HepG2 (cell line): Measurements from ENCODE around the gene MDP1. TPM values are rescaled to one million over a fixed set of nuclear protein-coding genes. Genes with fewer than 3 reads are reported as not detected.

ENCODE experiments used
- CBX1 ChIP-seq: IDR thresholded peaks from one replicate; pipeline ENCODE4 v1.6.1; 2016; ENCODE audit warnings: antibody characterized with exemption, low read depth
- CHD4 ChIP-seq: fragments of 200-600 bp; sonication (generic); IDR thresholded peaks from 2 replicates; pipeline ENCODE4 v1.7.0; 2017; ENCODE audit warnings: mild to moderate bottlenecking, low read length, borderline replicate concordance
- FOSL1 ChIP-seq: sonication (generic); formaldehyde crosslinking; IDR thresholded peaks from 2 replicates; pipeline ENCODE4 v1.9.0; 2021; ENCODE audit warnings: missing genetic modification reagents, borderline replicate concordance
- PAWR ChIP-seq: sonication (generic); formaldehyde crosslinking; IDR thresholded peaks from 2 replicates; pipeline ENCODE4 v1.4.0; 2020; ENCODE audit warnings: missing genetic modification reagents, mild to moderate bottlenecking, borderline replicate concordance
- SATB2 ChIP-seq: sonication (generic); formaldehyde crosslinking; IDR thresholded peaks from 2 replicates; pipeline ENCODE4 v1.5.0; 2020; ENCODE audit warnings: missing genetic modification reagents
- TEAD2 ChIP-seq: sonication (generic); formaldehyde crosslinking; IDR thresholded peaks from 2 replicates; pipeline ENCODE4 v1.9.0; 2021; ENCODE audit warnings: missing genetic modification reagents
- XBP1 ChIP-seq: sonication (generic); formaldehyde crosslinking; IDR thresholded peaks from 2 replicates; pipeline ENCODE4 v1.5.0; 2020; ENCODE audit warnings: missing genetic modification reagents
- ZNF451 ChIP-seq: sonication (generic); formaldehyde crosslinking; IDR thresholded peaks from 2 replicates; pipeline ENCODE4 v1.5.0; 2020; ENCODE audit warnings: mild to moderate bottlenecking, missing genetic modification reagents
- ZNF772 ChIP-seq: sonication (generic); formaldehyde crosslinking; IDR thresholded peaks from 2 replicates; pipeline ENCODE4 v1.5.0; 2020; ENCODE audit warnings: mild to moderate bottlenecking, missing genetic modification reagents
- ZSCAN25 ChIP-seq: sonication (generic); formaldehyde crosslinking; IDR thresholded peaks from 2 replicates; pipeline ENCODE4 v1.8.0; 2022; ENCODE audit warnings: mild to moderate bottlenecking, missing genetic modification reagents
- polyA plus RNA-seq, 8 experiments: library from polyadenylated mRNA; depleted of rRNA in 3 of 8; stranded (reverse) in 7 of 8; unstranded in 1 of 8; fragments of >200 nt; fragmentation: Illumina TruSeq in 4 of 8; extraction: Trizol in 4 of 8; gene quantifications; 2 replicates each; pipeline versions ENCODE4 v1.2.1 to v1.2.3, GENCODE V29; 2011 to 2016; ENCODE audit warnings: low read depth in 4 of 8, missing spikeins in 1 of 8, mixed read lengths in 1 of 8; ENCODE audit not compliant: insufficient read depth in 1 of 8
- total RNA-seq, 5 experiments: library from RNA; depleted of rRNA; stranded (reverse); fragments of >200 nt; fragmentation: Illumina TruSeq; extraction: Trizol; gene quantifications; 2 replicates each; pipeline ENCODE4 v1.2.3, GENCODE V29; 2016; ENCODE audit warnings: low read depth in 1 of 5
- TF ChIP-seq, protein P1 (sequence below): sonication (generic); formaldehyde crosslinking; IDR thresholded peaks from 2 replicates; pipeline ENCODE4 v1.9.0; 2021; ENCODE audit warnings: missing genetic modification reagents, borderline replicate concordance
- TF ChIP-seq, protein P2 (sequence below): sonication (generic); formaldehyde crosslinking; IDR thresholded peaks from 2 replicates; pipeline ENCODE4 v1.8.0; 2023; ENCODE audit warnings: mild to moderate bottlenecking, missing genetic modification reagents
- TF ChIP-seq, protein P3 (sequence below): sonication (generic); formaldehyde crosslinking; IDR thresholded peaks from 2 replicates; pipeline ENCODE4 v1.4.0; 2020; ENCODE audit warnings: missing genetic modification reagents
- TF ChIP-seq, protein P4 (sequence below): sonication (generic); formaldehyde crosslinking; IDR thresholded peaks from 2 replicates; pipeline ENCODE4 v1.8.1; 2023; ENCODE audit warnings: mild to moderate bottlenecking, missing genetic modification reagents
- TF ChIP-seq, protein P5 (sequence below): fragments of 450-650 bp; IDR thresholded peaks from 2 replicates; pipeline ENCODE4 v1.6.1; 2017; ENCODE audit warnings: mild to moderate bottlenecking
- TF ChIP-seq, protein P6 (sequence below): sonication (generic); formaldehyde crosslinking; conservative IDR thresholded peaks from 2 replicates; pipeline ENCODE4 v1.4.0; 2020; ENCODE audit warnings: missing genetic modification reagents

The MDP1 gene
- total and polyA plus RNA-seq, 2 of the 13 experiments (the other 11 are each of a cell fraction or from before 2014, with no cell fraction given), result 44.1 to 48.7 TPM

DNA sequence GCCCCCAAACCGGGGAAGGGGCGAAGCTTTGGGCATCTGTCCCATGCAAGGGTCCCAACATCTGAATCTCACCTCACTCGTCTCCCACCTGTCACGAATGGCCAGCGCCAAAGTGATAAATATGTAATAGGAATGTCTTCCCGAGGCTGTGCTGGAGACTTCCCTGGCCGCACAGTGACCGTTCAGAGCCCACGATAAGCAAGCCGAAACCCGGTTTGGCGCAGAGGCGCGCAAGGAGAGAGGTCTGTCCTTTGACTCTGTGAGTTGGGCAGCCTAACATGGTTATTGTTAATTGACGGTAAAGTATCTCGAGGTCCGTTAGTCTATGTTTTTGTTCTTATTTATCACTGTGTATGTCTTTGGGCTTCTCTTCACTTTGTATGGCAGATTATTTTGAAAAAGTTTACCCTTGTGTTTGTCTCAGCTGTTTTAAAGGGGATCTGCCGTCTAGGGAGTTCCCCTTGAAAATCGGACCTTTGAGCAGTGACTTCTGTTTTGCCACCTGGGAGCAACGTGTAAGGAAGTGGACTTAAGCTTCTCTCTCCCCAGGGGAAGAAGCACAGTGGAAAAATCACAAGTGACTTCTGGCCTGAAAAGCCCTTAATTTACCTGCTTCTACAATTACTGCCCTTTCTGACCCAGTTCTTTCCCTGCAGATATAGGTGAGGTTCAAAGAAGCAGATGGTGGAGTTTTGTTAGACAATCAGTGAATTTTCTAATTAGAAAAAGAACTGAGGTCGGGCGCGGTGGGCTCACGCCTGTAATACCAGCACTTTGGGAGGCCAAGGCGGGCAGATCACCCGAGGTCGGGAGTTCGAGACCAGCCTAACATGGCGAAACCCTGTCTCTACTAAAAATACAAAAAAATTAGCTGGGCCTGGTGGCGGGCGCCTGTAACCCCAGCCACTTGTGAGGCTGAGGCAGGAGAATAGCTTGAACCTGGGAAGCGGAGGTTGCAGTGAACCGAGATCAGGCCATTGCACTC, 19.5 kb downstream of the MDP1 start (continued):
- TF ChIP-seq, protein P1, sequence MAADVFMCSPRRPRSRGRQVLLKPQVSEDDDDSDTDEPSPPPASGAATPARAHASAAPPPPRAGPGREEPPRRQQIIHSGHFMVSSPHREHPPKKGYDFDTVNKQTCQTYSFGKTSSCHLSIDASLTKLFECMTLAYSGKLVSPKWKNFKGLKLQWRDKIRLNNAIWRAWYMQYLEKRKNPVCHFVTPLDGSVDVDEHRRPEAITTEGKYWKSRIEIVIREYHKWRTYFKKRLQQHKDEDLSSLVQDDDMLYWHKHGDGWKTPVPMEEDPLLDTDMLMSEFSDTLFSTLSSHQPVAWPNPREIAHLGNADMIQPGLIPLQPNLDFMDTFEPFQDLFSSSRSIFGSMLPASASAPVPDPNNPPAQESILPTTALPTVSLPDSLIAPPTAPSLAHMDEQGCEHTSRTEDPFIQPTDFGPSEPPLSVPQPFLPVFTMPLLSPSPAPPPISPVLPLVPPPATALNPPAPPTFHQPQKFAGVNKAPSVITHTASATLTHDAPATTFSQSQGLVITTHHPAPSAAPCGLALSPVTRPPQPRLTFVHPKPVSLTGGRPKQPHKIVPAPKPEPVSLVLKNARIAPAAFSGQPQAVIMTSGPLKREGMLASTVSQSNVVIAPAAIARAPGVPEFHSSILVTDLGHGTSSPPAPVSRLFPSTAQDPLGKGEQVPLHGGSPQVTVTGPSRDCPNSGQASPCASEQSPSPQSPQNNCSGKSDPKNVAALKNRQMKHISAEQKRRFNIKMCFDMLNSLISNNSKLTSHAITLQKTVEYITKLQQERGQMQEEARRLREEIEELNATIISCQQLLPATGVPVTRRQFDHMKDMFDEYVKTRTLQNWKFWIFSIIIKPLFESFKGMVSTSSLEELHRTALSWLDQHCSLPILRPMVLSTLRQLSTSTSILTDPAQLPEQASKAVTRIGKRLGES (CRISPR knock-in tag), result peak; percentile 73; the same call in 1 of the 2 replicates
- TF ChIP-seq, protein P2, sequence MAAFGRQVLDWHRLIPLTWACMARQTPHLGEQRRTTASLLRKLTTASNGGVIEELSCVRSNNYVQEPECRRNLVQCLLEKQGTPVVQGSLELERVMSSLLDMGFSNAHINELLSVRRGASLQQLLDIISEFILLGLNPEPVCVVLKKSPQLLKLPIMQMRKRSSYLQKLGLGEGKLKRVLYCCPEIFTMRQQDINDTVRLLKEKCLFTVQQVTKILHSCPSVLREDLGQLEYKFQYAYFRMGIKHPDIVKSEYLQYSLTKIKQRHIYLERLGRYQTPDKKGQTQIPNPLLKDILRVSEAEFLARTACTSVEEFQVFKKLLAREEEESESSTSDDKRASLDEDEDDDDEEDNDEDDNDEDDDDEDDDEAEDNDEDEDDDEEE, result no peak
- TF ChIP-seq SATB2 (CRISPR knock-in tag) (0 out of 2 replicates have a peak, but pooled peaks have one; percentile 21), XBP1 (no peak), FOSL1 (0 out of 2 replicates have a peak, but pooled peaks have one; percentile 25), ZNF451 (no peak; the same call in 1 of the 2 replicates), ZNF772 (CRISPR knock-in tag) (no peak; the same call in 1 of the 2 replicates), CHD4 (no peak), CBX1 (peak; percentile 25), PAWR (no peak), ZSCAN25 (CRISPR knock-in tag) (no peak), TEAD2 (CRISPR knock-in tag) (peak; percentile 64; the same call in 1 of the 2 replicates)
- TF ChIP-seq, protein P3, sequence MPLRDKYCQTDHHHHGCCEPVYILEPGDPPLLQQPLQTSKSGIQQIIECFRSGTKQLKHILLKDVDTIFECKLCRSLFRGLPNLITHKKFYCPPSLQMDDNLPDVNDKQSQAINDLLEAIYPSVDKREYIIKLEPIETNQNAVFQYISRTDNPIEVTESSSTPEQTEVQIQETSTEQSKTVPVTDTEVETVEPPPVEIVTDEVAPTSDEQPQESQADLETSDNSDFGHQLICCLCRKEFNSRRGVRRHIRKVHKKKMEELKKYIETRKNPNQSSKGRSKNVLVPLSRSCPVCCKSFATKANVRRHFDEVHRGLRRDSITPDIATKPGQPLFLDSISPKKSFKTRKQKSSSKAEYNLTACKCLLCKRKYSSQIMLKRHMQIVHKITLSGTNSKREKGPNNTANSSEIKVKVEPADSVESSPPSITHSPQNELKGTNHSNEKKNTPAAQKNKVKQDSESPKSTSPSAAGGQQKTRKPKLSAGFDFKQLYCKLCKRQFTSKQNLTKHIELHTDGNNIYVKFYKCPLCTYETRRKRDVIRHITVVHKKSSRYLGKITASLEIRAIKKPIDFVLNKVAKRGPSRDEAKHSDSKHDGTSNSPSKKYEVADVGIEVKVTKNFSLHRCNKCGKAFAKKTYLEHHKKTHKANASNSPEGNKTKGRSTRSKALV (CRISPR knock-in tag), result peak; percentile 80; the same call in 1 of the 2 replicates
- TF ChIP-seq, protein P4, sequence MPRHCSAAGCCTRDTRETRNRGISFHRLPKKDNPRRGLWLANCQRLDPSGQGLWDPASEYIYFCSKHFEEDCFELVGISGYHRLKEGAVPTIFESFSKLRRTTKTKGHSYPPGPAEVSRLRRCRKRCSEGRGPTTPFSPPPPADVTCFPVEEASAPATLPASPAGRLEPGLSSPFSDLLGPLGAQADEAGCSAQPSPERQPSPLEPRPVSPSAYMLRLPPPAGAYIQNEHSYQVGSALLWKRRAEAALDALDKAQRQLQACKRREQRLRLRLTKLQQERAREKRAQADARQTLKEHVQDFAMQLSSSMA (CRISPR knock-in tag), result no peak
- TF ChIP-seq, protein P5, sequence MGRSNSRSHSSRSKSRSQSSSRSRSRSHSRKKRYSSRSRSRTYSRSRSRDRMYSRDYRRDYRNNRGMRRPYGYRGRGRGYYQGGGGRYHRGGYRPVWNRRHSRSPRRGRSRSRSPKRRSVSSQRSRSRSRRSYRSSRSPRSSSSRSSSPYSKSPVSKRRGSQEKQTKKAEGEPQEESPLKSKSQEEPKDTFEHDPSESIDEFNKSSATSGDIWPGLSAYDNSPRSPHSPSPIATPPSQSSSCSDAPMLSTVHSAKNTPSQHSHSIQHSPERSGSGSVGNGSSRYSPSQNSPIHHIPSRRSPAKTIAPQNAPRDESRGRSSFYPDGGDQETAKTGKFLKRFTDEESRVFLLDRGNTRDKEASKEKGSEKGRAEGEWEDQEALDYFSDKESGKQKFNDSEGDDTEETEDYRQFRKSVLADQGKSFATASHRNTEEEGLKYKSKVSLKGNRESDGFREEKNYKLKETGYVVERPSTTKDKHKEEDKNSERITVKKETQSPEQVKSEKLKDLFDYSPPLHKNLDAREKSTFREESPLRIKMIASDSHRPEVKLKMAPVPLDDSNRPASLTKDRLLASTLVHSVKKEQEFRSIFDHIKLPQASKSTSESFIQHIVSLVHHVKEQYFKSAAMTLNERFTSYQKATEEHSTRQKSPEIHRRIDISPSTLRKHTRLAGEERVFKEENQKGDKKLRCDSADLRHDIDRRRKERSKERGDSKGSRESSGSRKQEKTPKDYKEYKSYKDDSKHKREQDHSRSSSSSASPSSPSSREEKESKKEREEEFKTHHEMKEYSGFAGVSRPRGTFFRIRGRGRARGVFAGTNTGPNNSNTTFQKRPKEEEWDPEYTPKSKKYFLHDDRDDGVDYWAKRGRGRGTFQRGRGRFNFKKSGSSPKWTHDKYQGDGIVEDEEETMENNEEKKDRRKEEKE, result no peak
- TF ChIP-seq, protein P6, sequence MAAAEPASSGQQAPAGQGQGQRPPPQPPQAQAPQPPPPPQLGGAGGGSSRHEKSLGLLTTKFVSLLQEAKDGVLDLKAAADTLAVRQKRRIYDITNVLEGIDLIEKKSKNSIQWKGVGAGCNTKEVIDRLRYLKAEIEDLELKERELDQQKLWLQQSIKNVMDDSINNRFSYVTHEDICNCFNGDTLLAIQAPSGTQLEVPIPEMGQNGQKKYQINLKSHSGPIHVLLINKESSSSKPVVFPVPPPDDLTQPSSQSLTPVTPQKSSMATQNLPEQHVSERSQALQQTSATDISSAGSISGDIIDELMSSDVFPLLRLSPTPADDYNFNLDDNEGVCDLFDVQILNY (CRISPR knock-in tag), result no peak
